HT1080 (cell line): ENCODE data around the gene SLC24A3. TPM values are rescaled to one million over a fixed set of nuclear protein-coding genes. Genes with fewer than 3 reads are reported as not detected.

Experiments used
- DNase-seq: peaks from one replicate; pipeline ENCODE4 v3.0.0-alpha.2; 2015; ENCODE audit warnings: low read depth
- total RNA-seq: library from RNA; depleted of rRNA; stranded (reverse); fragments of >200 nt; shearing (Covaris generic); gene quantifications from 2 replicates; pipeline ENCODE4 v1.2.3, GENCODE V29; 2014

SLC24A3 gene
- total RNA-seq, 1 experiment from 2014 or later, result not detected

GRCh38 chr20:19381947-19382346 is 169.5 kb downstream of the SLC24A3 start:
- DNase-seq, result no peak

- DNase-seq, result no peak
These were observed 170.2 kb downstream of the SLC24A3 start for GRCh38 chr20:19382386-19383340.

DNA sequence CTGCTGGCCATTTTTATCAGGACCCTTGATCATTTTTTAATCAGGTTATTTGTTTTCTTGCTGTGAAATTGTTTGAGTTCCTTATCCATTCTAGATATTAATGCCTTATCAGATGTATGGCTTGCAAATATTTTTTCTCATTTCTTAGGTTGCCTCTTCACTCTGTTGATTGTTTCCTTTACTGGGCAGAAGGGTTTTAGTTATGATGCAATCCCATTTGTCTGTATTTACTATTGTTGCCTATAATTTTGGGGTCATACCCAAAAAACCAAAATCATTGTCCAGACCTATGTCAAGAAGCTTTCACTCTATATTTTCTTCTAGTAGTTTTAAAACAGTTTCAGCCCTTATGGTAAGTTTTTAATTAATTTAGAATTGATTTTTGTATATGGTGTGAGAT is 172.5 kb downstream of the SLC24A3 start:
- no peak for DNase-seq

GRCh38 chr20:19387251-19387650 is 174.8 kb downstream of the SLC24A3 start:
- DNase-seq, result no peak

- no peak for DNase-seq
These were observed 180.1 kb downstream of the SLC24A3 start for GRCh38 chr20:19392344-19393130.

DNA sequence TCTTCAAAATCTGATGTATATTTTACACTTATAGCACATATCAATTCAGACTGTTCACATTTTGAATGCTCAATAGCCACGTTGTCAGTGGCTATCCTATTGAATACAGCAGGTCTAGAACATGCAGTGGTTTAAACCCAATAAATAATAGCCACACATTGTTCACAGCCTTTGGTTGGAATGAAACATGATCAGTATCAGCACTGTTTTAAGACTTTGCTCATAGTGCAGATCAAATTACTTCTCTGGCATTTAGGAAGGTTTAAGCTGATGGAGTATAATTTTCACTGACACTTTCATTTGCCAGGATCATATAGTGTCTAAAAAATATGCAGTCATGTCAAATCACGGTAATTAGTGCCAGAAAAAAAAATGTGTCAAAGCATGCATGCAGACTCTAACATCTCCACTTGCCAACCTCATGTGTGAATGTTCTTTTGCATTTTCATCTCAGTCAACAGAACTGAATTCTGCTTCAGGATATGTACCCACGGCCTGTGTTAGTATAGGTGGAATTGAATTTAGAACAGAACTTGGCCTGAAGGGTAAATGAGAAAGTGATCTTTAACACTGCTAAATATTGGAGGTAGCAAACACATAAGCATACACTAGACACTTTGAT is 184.1 kb downstream of the SLC24A3 start:
- no peak for DNase-seq

GRCh38 chr20:19397226-19397625 is 184.8 kb downstream of the SLC24A3 start:
- no peak for DNase-seq

GRCh38 chr20:19397666-19398065 is 185.2 kb downstream of the SLC24A3 start:
- DNase-seq, result peak; percentile 29

DNA sequence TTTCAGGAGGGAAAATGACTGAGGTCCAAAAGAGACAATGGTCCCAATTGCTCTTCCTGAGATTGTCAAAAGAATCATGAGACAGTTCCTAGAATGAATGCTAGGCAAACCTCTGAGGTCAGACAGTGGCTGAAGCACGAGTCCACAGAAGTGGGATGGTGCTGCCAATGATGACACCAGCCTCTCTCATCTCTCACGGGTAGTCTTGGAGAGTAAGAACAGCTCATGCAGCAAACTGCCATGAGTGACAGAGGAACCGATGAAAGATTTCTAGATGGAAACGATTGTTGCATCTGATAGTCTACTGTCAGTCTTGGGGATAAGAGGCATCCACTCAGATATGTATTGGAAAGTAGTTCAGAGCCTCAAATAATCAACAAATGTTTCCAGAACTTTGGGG is 188.7 kb downstream of the SLC24A3 start:
- no peak for DNase-seq

DNA sequence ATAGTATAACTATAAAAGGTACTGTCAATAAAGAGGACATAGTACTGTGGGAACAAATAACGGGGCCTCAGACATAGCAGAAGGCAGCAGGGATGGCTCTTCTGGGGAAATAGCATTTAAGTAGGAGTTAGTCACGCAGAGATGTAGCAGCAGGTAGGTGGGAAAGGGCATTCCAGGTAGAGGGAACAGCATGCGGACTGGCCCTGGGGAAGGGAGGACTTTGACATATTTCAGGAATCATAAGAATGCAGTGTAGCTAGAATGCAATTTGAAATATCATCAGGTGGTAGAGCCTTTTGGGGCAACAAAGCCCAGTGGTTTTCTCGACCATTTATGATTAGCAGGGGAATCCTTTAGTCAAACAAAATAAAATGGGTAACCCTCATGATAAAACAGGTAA is 191.1 kb downstream of the SLC24A3 start:
- no peak for DNase-seq

GRCh38 chr20:19404826-19405225 is 192.4 kb downstream of the SLC24A3 start:
- DNase-seq, result no peak

GRCh38 chr20:19405958-19406357 is 193.5 kb downstream of the SLC24A3 start:
- DNase-seq, result no peak

GRCh38 chr20:19406381-19406780 is 193.9 kb downstream of the SLC24A3 start:
- no peak for DNase-seq

GRCh38 chr20:19407196-19407595 is 194.8 kb downstream of the SLC24A3 start:
- no peak for DNase-seq

DNA sequence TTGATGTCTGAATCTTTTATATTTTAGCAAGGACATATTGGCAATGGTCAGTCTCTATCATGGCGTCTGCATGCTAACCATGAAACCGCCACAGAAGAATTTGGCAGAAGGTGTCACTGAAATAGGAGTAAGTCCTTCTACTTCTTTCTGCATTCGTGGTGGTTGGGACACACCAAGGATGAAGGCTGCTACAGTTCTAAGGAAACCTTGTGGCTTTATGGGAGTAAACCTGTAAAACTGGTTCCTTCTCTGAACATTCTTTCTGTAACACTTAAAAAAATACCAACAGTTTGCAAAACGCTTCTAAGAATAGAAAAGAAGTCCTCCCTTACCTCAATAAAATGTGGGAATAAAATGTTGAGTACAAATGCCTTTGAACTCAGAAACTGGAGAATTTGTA is 195.3 kb downstream of the SLC24A3 start:
- DNase-seq, result no peak

GRCh38 chr20:19408971-19409370 is 196.5 kb downstream of the SLC24A3 start:
- peak; percentile 39 for DNase-seq

DNA sequence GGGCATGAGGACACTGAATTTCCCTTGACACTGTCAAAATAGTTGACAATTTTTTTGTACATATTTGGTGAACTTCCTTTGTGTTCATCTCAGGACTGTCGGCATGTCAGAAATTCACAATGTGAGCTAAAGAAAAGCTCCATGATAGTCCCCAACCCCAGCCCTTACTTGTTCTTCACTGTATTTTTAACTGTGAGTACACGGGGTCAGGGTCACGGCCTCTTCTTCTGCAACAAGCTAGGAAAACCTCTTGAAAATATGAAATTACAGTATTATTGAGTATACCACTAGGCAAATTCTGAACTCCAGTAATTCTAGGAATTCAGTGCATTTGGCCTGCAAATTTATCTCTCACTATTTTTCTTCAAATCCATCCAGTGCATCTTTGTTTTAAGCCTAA is 199.4 kb downstream of the SLC24A3 start:
- DNase-seq, result no peak

DNA sequence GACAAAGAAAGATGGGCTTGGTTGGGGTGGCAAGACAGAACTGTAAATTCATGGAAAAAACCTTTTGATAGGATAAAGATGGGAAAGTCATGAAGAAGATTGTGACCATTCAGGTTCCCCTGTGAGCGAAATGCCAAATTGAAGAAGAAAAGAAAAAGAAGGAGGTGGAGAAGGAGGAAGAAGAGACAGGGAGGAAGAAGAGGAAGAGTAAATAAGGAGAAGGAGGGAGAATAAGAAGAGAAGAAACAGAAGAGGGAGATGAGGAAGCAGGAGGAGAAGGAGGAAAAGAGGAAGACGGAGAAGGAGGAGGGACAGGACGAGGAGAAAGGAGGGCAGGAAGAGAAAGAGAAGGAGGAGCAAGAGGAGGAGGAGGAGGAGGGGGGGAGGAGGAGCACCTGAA is 199.8 kb downstream of the SLC24A3 start:
- no peak for DNase-seq

- DNase-seq, result no peak
These were observed 202.2 kb downstream of the SLC24A3 start for GRCh38 chr20:19414600-19414999.

GRCh38 chr20:19415786-19416185 is 203.3 kb downstream of the SLC24A3 start:
- no peak for DNase-seq

- DNase-seq, result no peak
These were observed 204.2 kb downstream of the SLC24A3 start for GRCh38 chr20:19416627-19417026.

- no peak for DNase-seq
These were observed 207.0 kb downstream of the SLC24A3 start for GRCh38 chr20:19419396-19419795.
